Neural progenitor cell (in vitro differentiated cells): ENCODE data around the gene CISTR. TPM values are rescaled to one million over a fixed set of nuclear protein-coding genes. Genes with fewer than 3 reads are reported as not detected.

ENCODE experiments used
- DNase-seq: peaks from one replicate; pipeline ENCODE4 v3.0.0-alpha.2; 2016; ENCODE audit warnings: low spot score
- H2AFZ ChIP-seq: fragments of 200-600 bp; sonication (generic); replicated peaks from 2 replicates; pipeline ENCODE4 v1.6.1; 2016; ENCODE audit warnings: antibody characterized with exemption
- H3F3A ChIP-seq: fragments of 200-600 bp; sonication (generic); 2 replicates; pipeline ENCODE4 v1.6.1; 2016; ENCODE audit warnings: antibody characterized with exemption, low read depth
- H3K27ac ChIP-seq: fragments of 200-600 bp; sonication (generic); 2 replicates; pipeline ENCODE4 v1.5.1; 2016; ENCODE audit warnings: mild to moderate bottlenecking
- H3K27me3 ChIP-seq: fragments of 200-600 bp; sonication (generic); 2 replicates; pipeline ENCODE4 v1.6.1; 2016; ENCODE audit warnings: mild to moderate bottlenecking, moderate library complexity
- H3K36me3 ChIP-seq: fragments of 200-600 bp; sonication (generic); 2 replicates; pipeline ENCODE4 v1.5.1; 2016
- H3K4me1 ChIP-seq: fragments of 200-600 bp; sonication (generic); 2 replicates; pipeline ENCODE4 v1.6.1; 2016; ENCODE audit warnings: mixed run types
- H3K4me2 ChIP-seq: fragments of 200-600 bp; sonication (generic); 2 replicates; pipeline ENCODE4 v1.6.1; 2016
- H3K4me3 ChIP-seq: fragments of 200-600 bp; sonication (generic); 2 replicates; pipeline ENCODE4 v1.5.1; 2016
- H3K79me2 ChIP-seq: fragments of 200-600 bp; sonication (generic); 2 replicates; pipeline ENCODE4 v1.6.1; 2016; ENCODE audit warnings: low read depth
- H3K9ac ChIP-seq: fragments of 200-600 bp; sonication (generic); 2 replicates; pipeline ENCODE4 v1.6.1; 2016
- H3K9me3 ChIP-seq: fragments of 200-600 bp; sonication (generic); 2 replicates; pipeline ENCODE4 v1.5.1; 2016; ENCODE audit warnings: low read depth
- H4K20me1 ChIP-seq: fragments of 200-600 bp; sonication (generic); 2 replicates; pipeline ENCODE4 v1.6.1; 2016; ENCODE audit warnings: low read depth
- H3K27ac Mint-ChIP-seq: 3 replicates; pipeline ENCODE4 v1.8.0; 2021; ENCODE audit warnings: mixed read lengths
- H3K27me3 Mint-ChIP-seq: 2 replicates; pipeline ENCODE4 v1.8.0; 2022; ENCODE audit warnings: low read depth, mild to moderate bottlenecking, inconsistent platforms, moderate library complexity, mixed read lengths; ENCODE audit not compliant: insufficient read depth
- H3K36me3 Mint-ChIP-seq: 3 replicates; pipeline ENCODE4 v1.8.0; 2021; ENCODE audit warnings: mixed read lengths
- H3K4me1 Mint-ChIP-seq: 3 replicates; pipeline ENCODE4 v1.8.0; 2021; ENCODE audit warnings: mixed read lengths
- H3K4me3 Mint-ChIP-seq: 3 replicates; pipeline ENCODE4 v1.8.0; 2021; ENCODE audit warnings: mild to moderate bottlenecking, moderate library complexity, mixed read lengths
- H3K9me3 Mint-ChIP-seq: 3 replicates; pipeline ENCODE4 v1.8.0; 2020; ENCODE audit warnings: mixed read lengths
- CTCF ChIP-seq: fragments of 200-600 bp; sonication (generic); IDR thresholded peaks from 2 replicates; pipeline ENCODE4 v1.5.1; 2017; ENCODE audit warnings: antibody characterized with exemption, mild to moderate bottlenecking
- EZH2 ChIP-seq: fragments of 200-600 bp; sonication (generic); IDR thresholded peaks from 2 replicates; pipeline ENCODE4 v1.6.1; 2017; ENCODE audit warnings: antibody characterized with exemption, mild to moderate bottlenecking, moderate library complexity
- EZH2phosphoT487 ChIP-seq: fragments of 200-600 bp; sonication (generic); IDR thresholded peaks from 2 replicates; pipeline ENCODE4 v1.6.1; 2017; ENCODE audit warnings: antibody characterized with exemption
- total RNA-seq: library from RNA; depleted of rRNA; stranded (reverse); fragments of >200 nt; gene quantifications from 2 replicates; pipeline ENCODE4 v1.2.3, GENCODE V29; 2015; ENCODE audit warnings: low replicate concordance

CISTR gene
- total RNA-seq, 1 donor from 2014 or later = not detected

GRCh38 chr12:53755451-53755891, 3.7 kb upstream of the CISTR start:
- H2AFZ ChIP-seq = no peak overlapping the region

GRCh38 chr12:53754633-53755264, 3.0 kb upstream of the CISTR start:
- Histone ChIP-seq H4K20me1 (no peaks in the 10 kb centered on the region), H3K27me3 (peaks cover 93% of the 10 kb centered on the region)
- TF ChIP-seq EZH2phosphoT487 (no peak), EZH2 (no peak), CTCF (no peak)

More at GRCh38 chr12:53755451-53755891, 3.7 kb upstream of the CISTR start:
- H3K9me3 Mint-ChIP-seq = no peaks in the 10 kb centered on the region
- peaks cover 13% of the 10 kb centered on the region for H3K27me3 Mint-ChIP-seq
- no peaks in the 10 kb centered on the region for H3K9me3 ChIP-seq
- peaks cover 66% of the 10 kb centered on the region for H3K4me1 ChIP-seq
- H3K27ac Mint-ChIP-seq = no peak overlapping the region
- no peaks in the 10 kb centered on the region for H3K36me3 ChIP-seq
- no peaks in the 10 kb centered on the region for H3K36me3 Mint-ChIP-seq
- H3K79me2 ChIP-seq = no peaks in the 10 kb centered on the region
- H3K27me3 ChIP-seq = peaks cover 93% of the 10 kb centered on the region
- no peak overlapping the region for H3K27ac ChIP-seq
- peaks cover 36% of the 10 kb centered on the region for H3K4me1 Mint-ChIP-seq
- H3K9ac ChIP-seq = no peak overlapping the region
- no peaks in the 10 kb centered on the region for H4K20me1 ChIP-seq
- H3F3A ChIP-seq = peaks cover 29% of the 10 kb centered on the region
- DNase-seq = no peak
- H3K4me2 ChIP-seq = peak overlapping the region; percentile 1
- no peak overlapping the region for H3K4me3 ChIP-seq
- H3K4me3 Mint-ChIP-seq = no peak overlapping the region
- TF ChIP-seq EZH2phosphoT487 = no peak
- peak; percentile 49 for TF ChIP-seq CTCF
- TF ChIP-seq EZH2 = no peak

GRCh38 chr12:53754188-53754585, 2.4 kb upstream of the CISTR start:
- Histone ChIP-seq H3K36me3 (no peaks in the 10 kb centered on the region), H3K27ac (no peak overlapping the region), H3K27me3 (peaks cover 93% of the 10 kb centered on the region), H3K4me3 (no peak overlapping the region), H3K4me2 (no peak overlapping the region), H4K20me1 (no peaks in the 10 kb centered on the region), H3K79me2 (no peaks in the 10 kb centered on the region), H3K4me1 (peaks cover 63% of the 10 kb centered on the region), H3K9me3 (no peaks in the 10 kb centered on the region), H2AFZ (no peak overlapping the region), H3K9ac (no peak overlapping the region), H3F3A (peaks cover 29% of the 10 kb centered on the region)
- no peaks in the 10 kb centered on the region for H3K9me3 Mint-ChIP-seq
- no peak overlapping the region for H3K27ac Mint-ChIP-seq
- H3K36me3 Mint-ChIP-seq = no peaks in the 10 kb centered on the region
- DNase-seq = no peak
- H3K27me3 Mint-ChIP-seq = peaks cover 9% of the 10 kb centered on the region
- H3K4me3 Mint-ChIP-seq = no peak overlapping the region
- TF ChIP-seq EZH2 (no peak), EZH2phosphoT487 (no peak), CTCF (no peak)
- H3K4me1 Mint-ChIP-seq = peaks cover 36% of the 10 kb centered on the region

More at GRCh38 chr12:53754633-53755264, 3.0 kb upstream of the CISTR start:
- Histone ChIP-seq H3K79me2 (no peaks in the 10 kb centered on the region), H3K9ac (no peak overlapping the region), H3K27ac (no peak overlapping the region), H3K4me2 (peak overlapping the region; percentile 23), H3F3A (peaks cover 29% of the 10 kb centered on the region), H3K4me1 (peaks cover 69% of the 10 kb centered on the region), H2AFZ (no peak overlapping the region), H3K9me3 (no peaks in the 10 kb centered on the region), H3K4me3 (no peak overlapping the region), H3K36me3 (no peaks in the 10 kb centered on the region)
- no peaks in the 10 kb centered on the region for H3K36me3 Mint-ChIP-seq
- no peak overlapping the region for H3K4me3 Mint-ChIP-seq
- no peak overlapping the region for H3K27ac Mint-ChIP-seq
- no peak for DNase-seq
- no peaks in the 10 kb centered on the region for H3K9me3 Mint-ChIP-seq
- H3K4me1 Mint-ChIP-seq = peaks cover 36% of the 10 kb centered on the region
- H3K27me3 Mint-ChIP-seq = peaks cover 13% of the 10 kb centered on the region
